Esophagus (tissue), 2 donors: ENCODE results near the gene HTR4. TPM values are rescaled to one million over a fixed set of nuclear protein-coding genes. Genes with fewer than 3 reads are reported as not detected.

Experiments used
- H3K27ac ChIP-seq, 2 donors: one replicate each; pipeline ENCODE4 v1.5.1; 2013; ENCODE audit warnings: low read depth in 2 of 2, mild to moderate bottlenecking in 2 of 2, inconsistent platforms in 1 of 2, low read length in 1 of 2, moderate library complexity in 1 of 2
- H3K27me3 ChIP-seq, 2 donors: one replicate each; pipeline ENCODE4 v1.6.1; 2013; ENCODE audit warnings: low read length in 2 of 2, control low read depth in 1 of 2, mild to moderate bottlenecking in 1 of 2; ENCODE audit not compliant: insufficient read depth in 2 of 2, control insufficient read depth in 1 of 2
- H3K36me3 ChIP-seq, 2 donors: one replicate each; pipeline ENCODE4 v1.6.1; 2013; ENCODE audit warnings: low read length in 1 of 2; ENCODE audit not compliant: control insufficient read depth in 2 of 2, insufficient read depth in 2 of 2
- H3K4me1 ChIP-seq, 2 donors: one replicate each; pipeline ENCODE4 v1.6.1; 2013; ENCODE audit warnings: low read length in 1 of 2; ENCODE audit not compliant: control insufficient read depth in 2 of 2, insufficient read depth in 2 of 2
- H3K4me3 ChIP-seq, 2 donors: one replicate each; pipeline ENCODE4 v1.5.1; 2013; ENCODE audit warnings: low read length in 2 of 2, mild to moderate bottlenecking in 2 of 2, low read depth in 1 of 2, moderate library complexity in 1 of 2
- H3K9me3 ChIP-seq, 2 donors: one replicate each; pipeline ENCODE4 v1.6.1; 2013; ENCODE audit warnings: mild to moderate bottlenecking in 2 of 2, low read depth in 1 of 2, low read length in 1 of 2, moderate library complexity in 1 of 2; ENCODE audit not compliant: control insufficient read depth in 2 of 2, insufficient read depth in 1 of 2
- WGBS, 2 donors: extraction: QIAGEN DNeasy Blood & Tissue Kit; methylation state at CpG; one replicate each; pipeline ENCODE4 v1.1.7; 2013; 5-methylcytosine and 5-hydroxymethylcytosine counted together
- polyA plus RNA-seq, 2 donors: library from polyadenylated mRNA; stranded (reverse); fragments of 200-250 nt; gene quantifications; one replicate each; pipeline ENCODE4 v1.2.3, GENCODE V29; 2013
- donor health status: healthy with polysubstance abuse.
- donor health status: Bipolar disorder and iron deficiency.

The HTR4 gene
- polyA plus RNA-seq, 2 donors = 0.02 to 0.20 TPM

DNA sequence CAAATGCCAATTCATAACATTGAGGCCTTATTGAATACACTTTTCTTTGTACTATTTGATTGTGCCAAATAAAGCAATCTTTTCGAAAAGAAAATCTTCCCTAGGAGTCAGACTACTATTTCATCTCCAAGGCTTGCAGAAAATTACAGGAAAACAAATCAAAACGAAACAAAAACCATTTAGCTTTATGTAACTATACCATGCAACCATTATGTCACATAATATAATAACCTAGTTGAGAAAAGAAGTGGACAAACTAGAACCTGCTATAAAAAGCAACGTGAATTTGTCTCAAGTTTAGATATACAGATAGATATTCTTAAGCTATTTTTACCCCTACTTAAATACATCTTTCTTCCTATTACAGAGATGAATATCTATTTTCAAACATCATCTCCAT is 18.0 kb downstream of the HTR4 start:
- Histone ChIP-seq H3K9me3 (no peaks in the 10 kb centered on the region), H3K27me3 (no peaks in the 10 kb centered on the region), H3K36me3 (no peaks in the 10 kb centered on the region), H3K4me1 (no peaks in the 10 kb centered on the region), H3K4me3 (no peak overlapping the region), H3K27ac (no peak overlapping the region)
- 59 to 63% methylated on average over 3 of the region's 3 CpGs for WGBS, 2 donors

DNA sequence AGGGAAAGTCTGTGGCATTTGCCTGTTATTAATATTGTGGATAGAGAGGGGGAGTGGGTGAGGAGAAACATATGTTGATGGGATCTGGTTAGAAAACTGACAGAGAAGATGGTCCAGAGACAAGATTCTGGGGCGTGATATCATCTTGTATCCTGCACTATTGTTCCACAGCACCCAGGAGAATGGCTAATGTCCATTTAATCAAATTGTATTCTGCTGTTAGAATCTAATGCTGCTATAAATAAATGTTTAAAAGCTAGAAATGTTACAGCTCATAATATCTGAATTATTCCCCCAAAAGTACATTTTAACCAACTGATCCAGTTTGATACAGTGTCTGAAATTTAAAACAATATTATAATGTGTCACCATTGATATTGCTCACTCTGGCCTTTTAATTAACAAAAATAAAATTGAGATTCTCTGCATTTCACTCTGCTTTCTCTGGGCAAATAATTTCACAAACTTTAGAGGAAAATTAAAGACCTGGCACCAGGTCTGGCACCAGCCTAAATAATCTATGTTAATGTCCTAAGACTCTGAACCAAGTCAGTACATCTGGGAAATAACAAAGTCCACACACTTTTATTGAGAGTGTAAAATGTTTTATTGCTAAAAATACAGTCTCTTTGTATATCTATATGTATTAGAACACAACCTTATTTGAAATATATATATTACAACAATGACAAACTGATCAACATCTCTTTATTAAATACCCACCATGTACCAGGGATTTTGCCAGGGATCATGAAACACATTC is 18.8 kb downstream of the HTR4 start:
- Histone ChIP-seq H3K9me3 (no peaks in the 10 kb centered on the region), H3K4me1 (no peaks in the 10 kb centered on the region), H3K27ac (no peak overlapping the region), H3K36me3 (no peaks in the 10 kb centered on the region), H3K4me3 (no peak overlapping the region), H3K27me3 (no peaks in the 10 kb centered on the region)
- WGBS, 2 donors = 60 to 68% methylated on average over 1 of the region's 1 CpG

- Histone ChIP-seq H3K4me1 (no peaks in the 10 kb centered on the region), H3K27me3 (no peaks in the 10 kb centered on the region)
- 92 to 94% methylated on average over 1 of the region's 1 CpG for WGBS, 2 donors
These were observed 21.3 kb downstream of the HTR4 start for GRCh38 chr5:148633067-148633377.

DNA sequence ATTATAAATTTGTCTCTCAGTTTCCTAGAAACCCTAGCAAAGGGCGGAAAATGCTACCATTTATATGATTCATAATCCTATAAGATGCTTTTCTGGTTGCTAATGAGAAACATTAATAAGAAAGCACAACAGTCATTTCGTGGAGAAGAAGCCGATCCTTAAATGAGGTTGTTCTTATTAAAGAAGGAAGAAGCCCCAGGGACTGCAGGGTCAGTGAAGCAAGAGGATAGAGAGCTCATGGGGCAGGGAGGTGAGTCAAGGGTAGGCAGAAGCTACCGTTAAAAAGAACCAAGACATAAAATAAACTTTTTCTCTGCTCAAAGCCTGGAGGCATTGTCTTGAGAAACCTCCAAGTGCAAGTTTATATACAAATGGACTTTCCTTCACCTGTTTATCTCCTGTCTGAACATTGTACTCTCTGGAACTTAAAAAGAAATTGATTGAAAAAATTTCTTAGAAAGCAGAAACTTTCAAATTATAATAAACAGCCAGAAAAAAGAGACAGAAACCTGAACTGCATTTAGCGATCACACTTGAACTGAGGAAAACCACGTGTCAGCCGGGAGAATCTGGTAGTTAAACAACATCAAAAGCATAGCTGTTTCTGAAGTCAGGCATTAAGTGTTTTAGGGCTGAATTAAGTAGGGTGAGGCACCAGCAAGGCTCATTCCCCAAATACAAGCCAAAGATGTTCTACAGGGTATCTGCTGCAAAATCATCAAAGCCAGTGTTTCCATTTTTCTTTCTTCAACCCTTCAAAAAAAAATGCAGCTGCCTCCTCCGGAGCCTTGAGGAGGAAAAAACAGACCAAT is 21.9 kb downstream of the HTR4 start:
- Histone ChIP-seq H3K4me3 (no peak overlapping the region), H3K4me1 (no peaks in the 10 kb centered on the region), H3K9me3 (no peaks in the 10 kb centered on the region), H3K27me3 (no peaks in the 10 kb centered on the region), H3K27ac (no peak overlapping the region), H3K36me3 (no peaks in the 10 kb centered on the region)
- 43 to 52% methylated on average over 8 of the region's 8 CpGs for WGBS, 2 donors

More at GRCh38 chr5:148633067-148633377, 21.3 kb downstream of the HTR4 start:
- no peak overlapping the region for H3K27ac ChIP-seq
- H3K4me3 ChIP-seq = no peak overlapping the region
- H3K9me3 ChIP-seq = no peaks in the 10 kb centered on the region
- no peaks in the 10 kb centered on the region for H3K36me3 ChIP-seq

DNA sequence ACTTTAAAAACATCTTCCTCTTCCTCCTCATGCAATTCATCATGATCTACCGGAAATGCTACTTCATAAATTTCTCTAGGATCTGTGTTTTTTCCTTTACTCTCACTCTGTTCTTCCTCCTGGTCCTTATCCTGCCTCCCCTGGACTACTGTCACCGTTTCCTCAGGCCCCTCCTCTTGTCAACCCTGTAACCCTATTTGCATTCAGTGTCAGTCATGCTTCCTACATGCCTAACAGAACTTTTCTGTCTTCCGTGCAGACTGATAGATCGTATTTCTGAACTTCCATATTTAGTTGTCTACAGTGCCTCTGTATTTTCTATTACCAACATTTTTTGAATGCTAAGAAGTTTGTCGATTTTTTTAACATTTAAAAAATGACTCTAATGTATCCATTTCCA is 27.3 kb downstream of the HTR4 start:
- H3K27ac ChIP-seq = no peak overlapping the region
- H3K27me3 ChIP-seq = no peaks in the 10 kb centered on the region
- H3K4me1 ChIP-seq = no peaks in the 10 kb centered on the region
- H3K9me3 ChIP-seq = no peaks in the 10 kb centered on the region
- H3K4me3 ChIP-seq = no peak overlapping the region
- no peaks in the 10 kb centered on the region for H3K36me3 ChIP-seq
- WGBS, 2 donors = 58 to 64% methylated on average over 5 of the region's 5 CpGs

DNA sequence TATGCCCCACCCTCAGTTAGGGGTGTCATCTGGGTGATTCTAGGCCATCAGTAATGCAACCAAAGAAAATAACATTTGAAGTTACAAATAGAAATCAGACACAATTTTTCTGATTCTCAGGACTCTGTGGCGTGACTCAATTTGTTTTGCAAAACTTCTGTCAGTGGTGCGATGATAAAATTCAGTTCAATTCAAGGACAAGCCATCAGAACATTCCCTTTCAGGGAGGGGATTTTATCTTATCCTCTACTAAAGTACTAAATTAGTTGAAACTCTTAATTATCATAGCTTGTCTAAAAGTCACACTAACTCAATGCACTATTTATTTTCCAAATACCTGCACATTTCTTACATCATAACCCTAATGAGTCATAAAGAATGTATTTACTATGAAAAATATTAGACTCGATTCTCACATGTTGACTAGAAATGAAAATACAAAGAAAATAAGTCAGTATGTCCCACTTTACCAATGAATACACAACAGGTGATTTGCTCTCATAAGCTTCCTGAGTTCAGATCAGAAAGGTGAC is 28.2 kb downstream of the HTR4 start:
- Histone ChIP-seq H3K9me3 (no peaks in the 10 kb centered on the region), H3K4me1 (no peaks in the 10 kb centered on the region), H3K36me3 (no peaks in the 10 kb centered on the region), H3K27me3 (no peaks in the 10 kb centered on the region), H3K27ac (no peak overlapping the region), H3K4me3 (no peak overlapping the region)
- 77 to 78% methylated on average over 3 of the region's 3 CpGs for WGBS, 2 donors

DNA sequence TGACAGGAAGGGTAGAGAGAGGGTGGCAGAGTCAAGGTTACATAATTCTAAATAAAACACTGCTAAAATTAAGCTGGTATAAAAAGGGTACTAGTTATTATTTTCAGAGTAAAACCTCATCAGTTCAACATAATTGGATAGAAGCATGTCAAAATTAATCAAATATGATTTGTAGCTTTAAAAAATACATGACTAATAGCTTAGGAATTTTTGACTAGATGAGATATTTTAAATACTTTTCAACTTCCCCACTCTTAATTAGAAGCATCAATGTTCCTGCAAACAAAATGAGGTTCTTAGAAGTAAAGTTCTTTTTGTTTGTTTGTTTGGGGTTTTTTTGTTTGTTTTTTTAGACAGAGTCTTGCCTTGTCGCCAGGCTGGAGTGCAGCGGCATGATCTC is 29.1 kb downstream of the HTR4 start:
- no peak overlapping the region for H3K4me3 ChIP-seq
- no peak overlapping the region for H3K27ac ChIP-seq
- WGBS, 2 donors = 82 to 86% methylated on average over 2 of the region's 2 CpGs
- no peaks in the 10 kb centered on the region for H3K27me3 ChIP-seq
- H3K9me3 ChIP-seq = no peaks in the 10 kb centered on the region
- H3K36me3 ChIP-seq = no peaks in the 10 kb centered on the region
- H3K4me1 ChIP-seq = no peaks in the 10 kb centered on the region

DNA sequence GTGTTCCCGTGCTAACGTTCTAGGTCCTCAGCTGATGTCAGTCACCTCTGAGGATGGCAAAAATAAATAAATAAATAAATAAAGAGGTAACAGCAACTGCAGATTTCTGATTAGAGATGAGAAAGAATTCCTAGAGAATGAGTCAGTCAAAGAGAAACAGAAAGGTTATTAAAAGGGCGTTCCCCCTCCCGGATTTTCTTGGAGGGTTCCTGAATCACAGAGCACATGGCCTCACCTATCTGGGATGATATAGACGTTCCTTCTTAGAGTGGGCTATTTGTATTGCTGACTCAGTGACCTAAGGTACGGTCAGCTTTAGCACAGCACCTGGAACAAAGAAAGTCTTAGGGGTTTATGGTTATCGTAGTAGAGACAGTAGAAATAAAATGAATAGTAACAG is 30.6 kb downstream of the HTR4 start:
- H3K4me3 ChIP-seq = no peak overlapping the region
- H3K9me3 ChIP-seq = no peaks in the 10 kb centered on the region
- no peak overlapping the region for H3K27ac ChIP-seq
- H3K36me3 ChIP-seq = no peaks in the 10 kb centered on the region
- H3K27me3 ChIP-seq = no peaks in the 10 kb centered on the region
- WGBS, 2 donors = 52 to 65% methylated on average over 7 of the region's 7 CpGs
- no peaks in the 10 kb centered on the region for H3K4me1 ChIP-seq

GRCh38 chr5:148623101-148623500 is 31.2 kb downstream of the HTR4 start:
- Histone ChIP-seq H3K4me3 (no peak overlapping the region), H3K36me3 (no peaks in the 10 kb centered on the region), H3K27ac (no peak overlapping the region), H3K4me1 (no peaks in the 10 kb centered on the region), H3K27me3 (no peaks in the 10 kb centered on the region), H3K9me3 (no peaks in the 10 kb centered on the region)
- 67 to 70% methylated on average over 2 of the region's 2 CpGs for WGBS, 2 donors
